ENCODE results near the gene RAET1L. TPM values are rescaled to one million over a fixed set of nuclear protein-coding genes. Genes with fewer than 3 reads are reported as not detected.

Gene RAET1L
- total and polyA plus RNA-seq, 2 donors (not counting 1 experiment from before 2014, with no cell fraction given) = not detected

DNA sequence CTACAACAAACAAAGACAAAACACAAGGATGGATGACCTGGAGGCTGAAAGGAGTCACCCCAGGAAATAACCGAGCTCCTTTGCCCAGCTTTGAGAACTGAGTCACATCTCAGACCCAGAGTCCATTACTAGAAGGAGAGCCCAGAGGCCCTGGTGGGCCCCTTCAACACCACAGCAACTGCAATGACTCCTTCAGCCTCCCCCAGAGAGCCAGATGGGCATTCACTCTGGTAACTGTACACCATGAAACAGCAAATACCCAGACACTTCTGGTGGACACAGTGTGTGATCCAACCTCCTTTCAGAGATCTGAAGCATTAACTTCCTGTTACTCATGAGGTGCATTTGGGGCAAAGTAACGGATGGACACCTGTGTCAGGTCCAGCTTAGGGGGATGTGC, 22.6 kb downstream of the RAET1L start:
- H3K9me3 ChIP-seq (ENCODE audit: control insufficient read depth, insufficient read depth, low read depth, low read length) = no peaks in the 10 kb centered on the region
- H3K4me3 ChIP-seq (replicated peaks in 1 of 4; ENCODE audit: control extremely low read depth in 1 of 4, insufficient read depth in 1 of 4, low read depth in 3 of 4, low read length in 4 of 4) = no peak overlapping the region
- no peak overlapping the region for H3K4me2 ChIP-seq (ENCODE audit: extremely low read depth, insufficient read depth, low read length)
- no peaks in the 10 kb centered on the region for H3K79me2 ChIP-seq (ENCODE audit: control insufficient read depth, insufficient read depth, low read length)
- H2AFZ ChIP-seq (ENCODE audit: low read length) = no peak overlapping the region
- DNase-seq (ENCODE audit: low read depth in 2 of 2) = no peak
- H3K36me3 ChIP-seq (ENCODE audit: control insufficient read depth, insufficient read depth, low read length) = no peaks in the 10 kb centered on the region
- H3K27ac ChIP-seq (ENCODE audit: insufficient read depth, low read length) = no peak overlapping the region
- TF ChIP-seq EZH2 (IDR thresholded peaks at IDR 0.05; ENCODE audit: low read length, missing control alignments) = no peak
- TF ChIP-seq, protein P1, sequence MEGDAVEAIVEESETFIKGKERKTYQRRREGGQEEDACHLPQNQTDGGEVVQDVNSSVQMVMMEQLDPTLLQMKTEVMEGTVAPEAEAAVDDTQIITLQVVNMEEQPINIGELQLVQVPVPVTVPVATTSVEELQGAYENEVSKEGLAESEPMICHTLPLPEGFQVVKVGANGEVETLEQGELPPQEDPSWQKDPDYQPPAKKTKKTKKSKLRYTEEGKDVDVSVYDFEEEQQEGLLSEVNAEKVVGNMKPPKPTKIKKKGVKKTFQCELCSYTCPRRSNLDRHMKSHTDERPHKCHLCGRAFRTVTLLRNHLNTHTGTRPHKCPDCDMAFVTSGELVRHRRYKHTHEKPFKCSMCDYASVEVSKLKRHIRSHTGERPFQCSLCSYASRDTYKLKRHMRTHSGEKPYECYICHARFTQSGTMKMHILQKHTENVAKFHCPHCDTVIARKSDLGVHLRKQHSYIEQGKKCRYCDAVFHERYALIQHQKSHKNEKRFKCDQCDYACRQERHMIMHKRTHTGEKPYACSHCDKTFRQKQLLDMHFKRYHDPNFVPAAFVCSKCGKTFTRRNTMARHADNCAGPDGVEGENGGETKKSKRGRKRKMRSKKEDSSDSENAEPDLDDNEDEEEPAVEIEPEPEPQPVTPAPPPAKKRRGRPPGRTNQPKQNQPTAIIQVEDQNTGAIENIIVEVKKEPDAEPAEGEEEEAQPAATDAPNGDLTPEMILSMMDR (conservative IDR thresholded peaks at IDR 0.05 in 1 of 2, IDR thresholded peaks at IDR 0.05 in 1 of 2; ENCODE audit: low read depth in 1 of 2, low read length in 2 of 2) = no peak
- H3K27me3 ChIP-seq (ENCODE audit: control insufficient read depth, insufficient read depth, low read length) = peaks cover 8% of the 10 kb centered on the region
- no peaks in the 10 kb centered on the region for H3K4me1 ChIP-seq (ENCODE audit: control insufficient read depth, extremely low read depth, insufficient read depth, low read length)
- H3K9ac ChIP-seq (ENCODE audit: insufficient read depth, low read length) = no peak overlapping the region
- H4K20me1 ChIP-seq (ENCODE audit: control insufficient read depth, extremely low read depth, insufficient read depth, low read length) = no peaks in the 10 kb centered on the region

DNA sequence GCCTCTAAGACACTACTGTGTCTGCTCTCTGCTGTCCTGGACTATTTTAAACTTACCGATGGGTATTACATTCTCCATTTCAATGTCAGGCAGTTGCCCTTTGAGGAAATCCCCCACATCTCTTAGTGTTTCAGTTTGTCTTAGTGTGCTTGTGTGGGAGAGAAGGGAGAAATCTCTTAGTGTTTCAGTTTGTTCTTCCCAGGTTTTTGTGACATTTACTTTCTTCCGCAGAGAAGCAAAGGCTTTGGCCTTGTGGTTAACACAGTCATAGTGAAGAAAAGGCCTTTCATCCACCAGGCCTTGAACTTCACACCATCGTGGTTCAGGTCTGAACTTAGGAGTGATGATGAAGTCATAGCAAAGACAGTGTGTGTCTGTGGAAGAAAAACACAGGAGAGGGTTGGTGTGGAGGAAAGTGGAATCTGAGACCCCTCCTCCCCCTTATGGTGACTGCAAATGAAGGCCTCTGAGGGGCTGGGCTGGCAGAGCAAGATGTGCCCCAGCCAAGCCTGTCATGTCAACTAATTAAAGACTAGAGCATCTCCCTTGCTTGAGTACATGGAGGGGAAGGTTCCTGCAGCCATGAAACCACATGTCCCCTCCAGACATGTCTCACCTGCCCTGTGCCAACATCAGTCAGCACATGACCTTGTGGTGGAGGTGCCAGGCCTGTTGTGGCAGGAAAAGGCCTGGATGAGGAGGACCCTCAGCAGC, 23.9 kb downstream of the RAET1L start:
- Histone ChIP-seq H2AFZ (ENCODE audit: low read length) (no peak overlapping the region), H3K4me1 (ENCODE audit: control insufficient read depth, extremely low read depth, insufficient read depth, low read length) (no peaks in the 10 kb centered on the region), H3K36me3 (ENCODE audit: control insufficient read depth, insufficient read depth, low read length) (no peaks in the 10 kb centered on the region), H3K9ac (ENCODE audit: insufficient read depth, low read length) (no peak overlapping the region), H3K79me2 (ENCODE audit: control insufficient read depth, insufficient read depth, low read length) (no peaks in the 10 kb centered on the region), H4K20me1 (ENCODE audit: control insufficient read depth, extremely low read depth, insufficient read depth, low read length) (no peaks in the 10 kb centered on the region), H3K9me3 (ENCODE audit: control insufficient read depth, insufficient read depth, low read depth, low read length) (no peaks in the 10 kb centered on the region), H3K4me2 (ENCODE audit: extremely low read depth, insufficient read depth, low read length) (no peak overlapping the region), H3K27ac (ENCODE audit: insufficient read depth, low read length) (no peak overlapping the region), H3K4me3 (replicated peaks in 1 of 4; ENCODE audit: control extremely low read depth in 1 of 4, insufficient read depth in 1 of 4, low read depth in 3 of 4, low read length in 4 of 4) (no peak overlapping the region), H3K27me3 (ENCODE audit: control insufficient read depth, insufficient read depth, low read length) (peaks cover 8% of the 10 kb centered on the region)
- no peak for DNase-seq (ENCODE audit: low read depth in 2 of 2)
- TF ChIP-seq, protein P1 (conservative IDR thresholded peaks at IDR 0.05 in 1 of 2, IDR thresholded peaks at IDR 0.05 in 1 of 2; ENCODE audit: low read depth in 1 of 2, low read length in 2 of 2) = no peak
- TF ChIP-seq EZH2 (IDR thresholded peaks at IDR 0.05; ENCODE audit: low read length, missing control alignments) = no peak

DNA sequence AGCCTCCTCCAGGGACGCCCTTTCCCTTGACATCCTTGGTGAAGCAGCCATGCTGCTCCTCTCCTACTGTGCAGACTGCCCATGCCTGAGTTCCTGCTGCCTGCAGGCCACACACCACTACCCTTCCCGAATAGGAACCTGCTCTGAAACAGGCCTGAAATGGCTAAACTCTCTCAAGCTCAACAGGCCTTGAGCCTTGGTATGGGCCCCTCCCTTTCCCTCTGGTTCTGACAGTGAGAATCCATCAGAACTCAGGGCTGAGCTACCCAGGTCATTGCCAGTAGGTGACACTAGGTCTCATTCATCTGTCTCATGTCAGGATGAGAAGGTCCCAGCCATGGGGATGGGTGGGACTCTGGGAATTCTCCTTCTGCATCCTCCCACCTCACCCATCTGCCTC, 25.7 kb downstream of the RAET1L start:
- Histone ChIP-seq H3K79me2 (ENCODE audit: control insufficient read depth, insufficient read depth, low read length) (no peaks in the 10 kb centered on the region), H3K9ac (ENCODE audit: insufficient read depth, low read length) (no peak overlapping the region), H3K4me2 (ENCODE audit: extremely low read depth, insufficient read depth, low read length) (no peak overlapping the region), H3K36me3 (ENCODE audit: control insufficient read depth, insufficient read depth, low read length) (no peaks in the 10 kb centered on the region), H4K20me1 (ENCODE audit: control insufficient read depth, extremely low read depth, insufficient read depth, low read length) (no peaks in the 10 kb centered on the region), H2AFZ (ENCODE audit: low read length) (no peak overlapping the region), H3K27me3 (ENCODE audit: control insufficient read depth, insufficient read depth, low read length) (peaks cover 5% of the 10 kb centered on the region), H3K9me3 (ENCODE audit: control insufficient read depth, insufficient read depth, low read depth, low read length) (no peaks in the 10 kb centered on the region), H3K4me3 (replicated peaks in 1 of 4; ENCODE audit: control extremely low read depth in 1 of 4, insufficient read depth in 1 of 4, low read depth in 3 of 4, low read length in 4 of 4) (no peak overlapping the region), H3K27ac (ENCODE audit: insufficient read depth, low read length) (no peak overlapping the region), H3K4me1 (ENCODE audit: control insufficient read depth, extremely low read depth, insufficient read depth, low read length) (no peaks in the 10 kb centered on the region)
- TF ChIP-seq, protein P1 (conservative IDR thresholded peaks at IDR 0.05 in 1 of 2, IDR thresholded peaks at IDR 0.05 in 1 of 2; ENCODE audit: low read depth in 1 of 2, low read length in 2 of 2) = no peak
- no peak for TF ChIP-seq EZH2 (IDR thresholded peaks at IDR 0.05; ENCODE audit: low read length, missing control alignments)
- DNase-seq (ENCODE audit: low read depth in 2 of 2) = no peak

Data from fibroblast of lung (primary cell).